ENCODE results near the gene PKD2.

GRCh38 chr4:88104902-88105610, 97.6 kb downstream of the PKD2 start:
- TF ChIP-seq, protein P1, sequence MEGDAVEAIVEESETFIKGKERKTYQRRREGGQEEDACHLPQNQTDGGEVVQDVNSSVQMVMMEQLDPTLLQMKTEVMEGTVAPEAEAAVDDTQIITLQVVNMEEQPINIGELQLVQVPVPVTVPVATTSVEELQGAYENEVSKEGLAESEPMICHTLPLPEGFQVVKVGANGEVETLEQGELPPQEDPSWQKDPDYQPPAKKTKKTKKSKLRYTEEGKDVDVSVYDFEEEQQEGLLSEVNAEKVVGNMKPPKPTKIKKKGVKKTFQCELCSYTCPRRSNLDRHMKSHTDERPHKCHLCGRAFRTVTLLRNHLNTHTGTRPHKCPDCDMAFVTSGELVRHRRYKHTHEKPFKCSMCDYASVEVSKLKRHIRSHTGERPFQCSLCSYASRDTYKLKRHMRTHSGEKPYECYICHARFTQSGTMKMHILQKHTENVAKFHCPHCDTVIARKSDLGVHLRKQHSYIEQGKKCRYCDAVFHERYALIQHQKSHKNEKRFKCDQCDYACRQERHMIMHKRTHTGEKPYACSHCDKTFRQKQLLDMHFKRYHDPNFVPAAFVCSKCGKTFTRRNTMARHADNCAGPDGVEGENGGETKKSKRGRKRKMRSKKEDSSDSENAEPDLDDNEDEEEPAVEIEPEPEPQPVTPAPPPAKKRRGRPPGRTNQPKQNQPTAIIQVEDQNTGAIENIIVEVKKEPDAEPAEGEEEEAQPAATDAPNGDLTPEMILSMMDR (IDR thresholded peaks at IDR 0.05 in 4 of 5, conservative IDR thresholded peaks at IDR 0.05 in 1 of 5): no peak
- TF ChIP-seq POLR2A (IDR thresholded peaks at IDR 0.05): no peak

All from gastrocnemius medialis (tissue), 4 donors.